ENCODE data around the gene TRAPPC10.
A peak's percentile ranks its signal among the peaks of the same experiment; 100 is the strongest.

Gene TRAPPC10

DNA sequence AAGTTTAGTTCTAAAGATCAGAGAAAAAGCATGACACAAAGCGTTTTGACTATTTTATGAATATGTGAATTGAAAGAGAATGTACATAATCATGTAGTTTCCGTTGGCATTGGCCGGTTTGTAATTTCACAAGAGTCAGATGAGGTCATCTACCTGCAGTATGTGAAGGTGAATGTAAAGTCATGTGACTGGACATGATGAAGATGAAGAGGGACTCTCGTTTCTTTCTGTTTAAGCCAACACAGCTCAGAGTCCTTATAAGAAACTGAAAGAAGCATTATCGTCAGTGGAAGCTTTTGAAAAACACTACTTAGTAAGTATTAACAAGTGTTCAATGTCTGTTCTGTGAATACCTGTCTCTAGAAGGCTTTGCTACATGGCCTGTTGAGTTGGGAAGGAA is 64.2 kb downstream of the TRAPPC10 start:
- Histone ChIP-seq H3K27me3 (ENCODE audit: insufficient read depth, insufficient read length) (no peaks in the 10 kb centered on the region), H3K9me3 (ENCODE audit: insufficient read depth, low read length) (no peaks in the 10 kb centered on the region), H3K4me1 (ENCODE audit: insufficient read depth, insufficient read length) (peaks cover 7% of the 10 kb centered on the region), H3K4me3 (ENCODE audit: insufficient read length, low read depth) (no peak overlapping the region), H3K36me3 (ENCODE audit: insufficient read depth, insufficient read length, low read length) (peaks cover 90% of the 10 kb centered on the region), H3K9ac (ENCODE audit: insufficient read length, low read depth) (no peak overlapping the region)
- TF ChIP-seq YY1 (IDR thresholded peaks at IDR 0.05; ENCODE audit: insufficient read depth, insufficient read length): no peak
- TF ChIP-seq ZNF274 (IDR thresholded peaks at IDR 0.05; ENCODE audit: low read depth, low read length): no peak
- no peak for TF ChIP-seq SUZ12 (IDR thresholded peaks at IDR 0.05; ENCODE audit: extremely low read depth, insufficient read depth, insufficient read length)
- DNase-seq (ENCODE audit: low read depth, low spot score): no peak

DNA sequence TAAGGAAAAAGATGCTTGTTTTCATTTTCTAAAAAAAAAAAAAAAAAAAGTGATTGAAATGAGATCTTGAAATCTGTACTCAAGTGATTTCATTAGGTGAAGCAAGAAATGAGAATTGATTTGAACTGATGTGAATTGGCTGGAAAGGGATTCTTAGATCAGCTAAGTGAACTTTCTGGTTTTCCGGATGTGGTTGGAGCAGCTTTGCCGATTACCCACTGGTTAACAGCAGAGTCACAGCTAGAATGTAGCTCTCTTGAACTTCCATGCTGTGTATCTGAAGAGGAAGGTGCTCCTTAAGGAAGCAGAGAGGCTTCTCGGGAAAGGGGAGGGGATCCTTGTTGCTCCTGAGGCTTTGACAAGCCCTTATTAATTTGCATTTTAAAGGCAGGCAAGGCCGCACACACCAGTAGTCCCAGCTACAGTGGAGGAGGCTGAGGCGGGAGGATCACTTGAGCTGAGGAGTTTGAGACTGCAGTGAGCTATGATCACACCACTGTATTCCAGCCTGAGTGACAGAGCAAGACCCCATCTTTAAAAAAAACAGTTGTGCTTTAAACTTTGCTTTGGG is 66.4 kb downstream of the TRAPPC10 start:
- H3K9ac ChIP-seq (ENCODE audit: insufficient read length, low read depth): no peak overlapping the region
- H3K27me3 ChIP-seq (ENCODE audit: insufficient read depth, insufficient read length): no peaks in the 10 kb centered on the region
- no peak overlapping the region for H3K4me3 ChIP-seq (ENCODE audit: insufficient read length, low read depth)
- peak; percentile 66 for DNase-seq (ENCODE audit: low read depth, low spot score)
- no peaks in the 10 kb centered on the region for H3K9me3 ChIP-seq (ENCODE audit: insufficient read depth, low read length)
- TF ChIP-seq YY1 (IDR thresholded peaks at IDR 0.05; ENCODE audit: insufficient read depth, insufficient read length) (no peak), ZNF274 (IDR thresholded peaks at IDR 0.05; ENCODE audit: low read depth, low read length) (no peak), SUZ12 (IDR thresholded peaks at IDR 0.05; ENCODE audit: extremely low read depth, insufficient read depth, insufficient read length) (no peak)
- peaks cover 7% of the 10 kb centered on the region for H3K4me1 ChIP-seq (ENCODE audit: insufficient read depth, insufficient read length)
- peaks cover 94% of the 10 kb centered on the region for H3K36me3 ChIP-seq (ENCODE audit: insufficient read depth, insufficient read length, low read length)

DNA sequence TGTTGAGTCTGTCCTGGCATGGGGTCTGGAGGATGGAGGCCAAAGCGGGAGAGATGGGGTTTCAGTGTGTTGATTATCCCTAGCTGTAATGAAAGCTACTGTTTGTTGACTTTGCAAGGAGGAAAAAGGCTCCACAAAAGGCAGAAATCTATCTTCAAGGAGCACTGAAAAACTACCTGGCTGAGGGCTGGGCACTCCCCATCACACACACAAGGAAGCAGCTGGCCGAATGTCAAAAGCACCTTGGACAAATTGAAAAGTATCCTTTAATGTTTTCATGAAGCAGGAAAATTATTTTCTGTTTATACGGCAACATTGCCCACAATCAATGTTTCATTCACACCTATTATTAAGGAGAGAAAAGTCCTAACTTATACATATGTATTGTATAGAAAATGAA is 67.3 kb downstream of the TRAPPC10 start:
- peaks cover 7% of the 10 kb centered on the region for H3K4me1 ChIP-seq (ENCODE audit: insufficient read depth, insufficient read length)
- no peak for TF ChIP-seq YY1 (IDR thresholded peaks at IDR 0.05; ENCODE audit: insufficient read depth, insufficient read length)
- TF ChIP-seq ZNF274 (IDR thresholded peaks at IDR 0.05; ENCODE audit: low read depth, low read length): no peak
- TF ChIP-seq SUZ12 (IDR thresholded peaks at IDR 0.05; ENCODE audit: extremely low read depth, insufficient read depth, insufficient read length): no peak
- no peak for DNase-seq (ENCODE audit: low read depth, low spot score)
- H3K9ac ChIP-seq (ENCODE audit: insufficient read length, low read depth): no peak overlapping the region
- peaks cover 95% of the 10 kb centered on the region for H3K36me3 ChIP-seq (ENCODE audit: insufficient read depth, insufficient read length, low read length)
- H3K27me3 ChIP-seq (ENCODE audit: insufficient read depth, insufficient read length): no peaks in the 10 kb centered on the region
- no peak overlapping the region for H3K4me3 ChIP-seq (ENCODE audit: insufficient read length, low read depth)
- no peaks in the 10 kb centered on the region for H3K9me3 ChIP-seq (ENCODE audit: insufficient read depth, low read length)

DNA sequence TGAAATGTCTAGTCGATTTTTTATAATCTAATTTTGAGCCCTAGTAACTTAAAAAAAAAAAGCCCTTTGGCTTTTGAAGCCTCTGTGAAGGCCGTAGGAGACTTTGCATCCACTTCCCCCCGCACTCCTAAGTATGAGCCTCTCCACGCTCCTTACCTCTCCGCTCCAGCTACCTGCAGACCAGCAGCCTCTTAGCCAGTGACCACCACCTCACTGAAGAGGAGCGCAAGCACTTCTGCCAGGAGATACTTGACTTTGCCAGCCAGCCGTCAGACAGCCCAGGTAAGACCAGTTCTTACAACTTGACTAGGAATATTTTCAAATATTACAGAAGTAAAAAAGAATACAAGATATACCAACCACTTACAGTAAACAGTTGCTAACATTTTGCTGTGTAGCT is 67.7 kb downstream of the TRAPPC10 start:
- Histone ChIP-seq H3K36me3 (ENCODE audit: insufficient read depth, insufficient read length, low read length) (peaks cover 95% of the 10 kb centered on the region), H3K9ac (ENCODE audit: insufficient read length, low read depth) (no peak overlapping the region)

DNA sequence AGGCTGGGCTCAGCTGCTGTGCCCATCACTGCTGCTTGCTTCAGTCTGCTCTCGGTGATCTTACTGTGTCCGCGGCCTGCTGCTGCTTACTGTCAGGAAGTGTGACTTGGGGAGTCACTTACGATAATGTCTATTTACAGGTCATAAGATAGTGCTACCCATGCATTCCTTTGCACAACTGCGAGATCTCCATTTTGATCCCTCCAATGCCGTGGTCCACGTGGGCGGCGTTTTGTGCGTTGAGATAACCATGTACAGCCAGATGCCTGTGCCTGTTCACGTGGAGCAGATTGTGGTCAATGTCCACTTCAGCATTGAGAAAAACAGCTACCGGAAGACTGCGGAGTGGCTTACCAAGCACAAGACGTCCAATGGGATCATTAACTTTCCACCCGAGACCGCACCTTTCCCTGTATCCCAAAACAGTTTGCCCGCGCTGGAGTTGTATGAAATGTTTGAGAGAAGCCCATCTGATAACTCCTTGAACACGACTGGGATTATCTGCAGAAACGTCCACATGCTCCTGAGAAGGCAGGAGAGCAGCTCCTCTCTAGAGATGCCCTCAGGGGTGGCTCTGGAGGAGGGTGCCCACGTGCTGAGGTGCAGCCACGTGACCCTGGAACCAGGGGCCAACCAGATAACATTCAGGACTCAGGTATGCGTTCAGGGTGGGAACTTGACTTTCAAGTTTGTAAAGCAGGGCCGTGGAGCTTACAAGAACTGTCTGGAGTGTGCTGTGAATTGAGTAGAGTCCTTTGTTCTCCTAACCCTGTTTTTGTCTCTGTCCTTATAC is 70.7 kb downstream of the TRAPPC10 start:
- H3K4me1 ChIP-seq (ENCODE audit: insufficient read depth, insufficient read length): peaks cover 7% of the 10 kb centered on the region
- peaks cover 99% of the 10 kb centered on the region for H3K36me3 ChIP-seq (ENCODE audit: insufficient read depth, insufficient read length, low read length)
- H3K9me3 ChIP-seq (ENCODE audit: insufficient read depth, low read length): no peaks in the 10 kb centered on the region
- no peaks in the 10 kb centered on the region for H3K27me3 ChIP-seq (ENCODE audit: insufficient read depth, insufficient read length)
- H3K9ac ChIP-seq (ENCODE audit: insufficient read length, low read depth): no peak overlapping the region
- no peak for TF ChIP-seq YY1 (IDR thresholded peaks at IDR 0.05; ENCODE audit: insufficient read depth, insufficient read length)
- no peak for TF ChIP-seq ZNF274 (IDR thresholded peaks at IDR 0.05; ENCODE audit: low read depth, low read length)
- no peak for TF ChIP-seq SUZ12 (IDR thresholded peaks at IDR 0.05; ENCODE audit: extremely low read depth, insufficient read depth, insufficient read length)
- no peak for DNase-seq (ENCODE audit: low read depth, low spot score)
- no peak overlapping the region for H3K4me3 ChIP-seq (ENCODE audit: insufficient read length, low read depth)

More for the DNA sequence above, 67.7 kb downstream of the TRAPPC10 start:
- no peak for TF ChIP-seq ZNF274 (IDR thresholded peaks at IDR 0.05; ENCODE audit: low read depth, low read length)
- no peak for TF ChIP-seq SUZ12 (IDR thresholded peaks at IDR 0.05; ENCODE audit: extremely low read depth, insufficient read depth, insufficient read length)
- no peak for TF ChIP-seq YY1 (IDR thresholded peaks at IDR 0.05; ENCODE audit: insufficient read depth, insufficient read length)
- no peak for DNase-seq (ENCODE audit: low read depth, low spot score)
- no peaks in the 10 kb centered on the region for H3K9me3 ChIP-seq (ENCODE audit: insufficient read depth, low read length)
- no peaks in the 10 kb centered on the region for H3K27me3 ChIP-seq (ENCODE audit: insufficient read depth, insufficient read length)
- H3K4me1 ChIP-seq (ENCODE audit: insufficient read depth, insufficient read length): peaks cover 7% of the 10 kb centered on the region
- no peak overlapping the region for H3K4me3 ChIP-seq (ENCODE audit: insufficient read length, low read depth)

DNA sequence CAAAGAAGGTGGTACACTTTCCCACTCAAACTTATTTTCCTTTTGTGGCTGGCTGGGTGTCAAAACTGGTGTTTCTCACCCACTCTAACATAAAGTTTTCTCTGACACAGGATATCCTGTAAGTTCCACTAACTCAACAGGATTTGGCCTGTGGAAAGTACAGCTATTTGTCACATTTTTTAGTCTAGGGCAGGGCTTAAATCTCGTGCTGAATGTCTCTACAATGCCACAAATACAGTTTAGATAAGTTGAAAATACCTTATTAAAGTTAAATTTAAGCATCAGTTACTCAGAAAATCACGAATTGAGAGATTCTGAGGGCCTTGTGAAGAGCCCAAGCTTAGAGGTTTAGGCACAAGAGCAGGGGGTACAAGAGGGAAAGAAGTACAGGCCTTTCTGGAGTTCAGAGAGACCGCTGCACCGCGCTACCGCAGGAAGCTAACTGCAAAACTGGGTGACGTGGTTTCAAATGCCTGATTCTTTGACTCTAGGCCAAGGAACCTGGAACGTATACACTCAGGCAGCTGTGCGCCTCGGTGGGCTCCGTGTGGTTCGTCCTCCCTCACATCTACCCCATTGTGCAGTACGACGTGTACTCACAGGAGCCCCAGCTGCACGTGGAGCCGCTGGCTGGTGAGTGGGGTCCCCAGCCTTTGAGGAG is 71.7 kb downstream of the TRAPPC10 start:
- H3K27me3 ChIP-seq (ENCODE audit: insufficient read depth, insufficient read length): no peaks in the 10 kb centered on the region
- H3K9me3 ChIP-seq (ENCODE audit: insufficient read depth, low read length): no peaks in the 10 kb centered on the region
- H3K9ac ChIP-seq (ENCODE audit: insufficient read length, low read depth): no peak overlapping the region
- no peak for DNase-seq (ENCODE audit: low read depth, low spot score)
- H3K4me1 ChIP-seq (ENCODE audit: insufficient read depth, insufficient read length): peaks cover 7% of the 10 kb centered on the region
- peaks cover 99% of the 10 kb centered on the region for H3K36me3 ChIP-seq (ENCODE audit: insufficient read depth, insufficient read length, low read length)
- TF ChIP-seq YY1 (IDR thresholded peaks at IDR 0.05; ENCODE audit: insufficient read depth, insufficient read length) (no peak), SUZ12 (IDR thresholded peaks at IDR 0.05; ENCODE audit: extremely low read depth, insufficient read depth, insufficient read length) (no peak), ZNF274 (IDR thresholded peaks at IDR 0.05; ENCODE audit: low read depth, low read length) (no peak)
- H3K4me3 ChIP-seq (ENCODE audit: insufficient read length, low read depth): no peak overlapping the region

Data from NT2/D1 (cell line).